ENCODE results near the gene ACSM6.
A peak's percentile ranks its signal among the peaks of the same experiment; 100 is the strongest.
"Not testable (repeated sequence)": the region's sequence is repeated elsewhere in the genome, so short reads cannot be mapped to it uniquely, and the experiment has no call there.

The ACSM6 gene

GRCh38 chr10:95183271-95184230 is 10.5 kb upstream of the ACSM6 start:
- Histone ChIP-seq H3K4me1 (ENCODE audit: control insufficient read depth in 1 of 2, insufficient read depth in 2 of 2, low read length in 2 of 2) (peaks cover 0 to 5% of the 10 kb centered on the region in 2 donors), H3K4me3 (ENCODE audit: low read depth in 1 of 2, low read length in 2 of 2) (peak overlapping the region; percentile 61 to 69), H3K36me3 (ENCODE audit: control insufficient read depth in 1 of 2, insufficient read depth in 2 of 2, low read length in 2 of 2) (no peaks in the 10 kb centered on the region), H3K9me3 (ENCODE audit: control insufficient read depth in 1 of 2, low read length in 2 of 2) (no peaks in the 10 kb centered on the region), H3K27me3 (ENCODE audit: low read depth, low read length) (no peaks in the 10 kb centered on the region), H3K27ac (ENCODE audit: low read length) (peak overlapping the region; percentile 46)

- Histone ChIP-seq H3K9me3 (ENCODE audit: control insufficient read depth in 1 of 2, low read length in 2 of 2) (no peaks in the 10 kb centered on the region), H3K4me1 (ENCODE audit: control insufficient read depth in 1 of 2, insufficient read depth in 2 of 2, low read length in 2 of 2) (peaks cover 0 to 5% of the 10 kb centered on the region in 2 donors), H3K36me3 (ENCODE audit: control insufficient read depth in 1 of 2, insufficient read depth in 2 of 2, low read length in 2 of 2) (no peaks in the 10 kb centered on the region), H3K4me3 (ENCODE audit: low read depth in 1 of 2, low read length in 2 of 2) (no peak overlapping the region), H3K27ac (ENCODE audit: low read length) (no peak overlapping the region), H3K27me3 (ENCODE audit: low read depth, low read length) (no peaks in the 10 kb centered on the region)
Measured at GRCh38 chr10:95187617-95188016, 6.4 kb upstream of the ACSM6 start.

- Histone ChIP-seq H3K4me3 (ENCODE audit: low read depth in 1 of 2, low read length in 2 of 2) (no peak overlapping the region), H3K27ac (ENCODE audit: low read length) (no peak overlapping the region), H3K9me3 (ENCODE audit: control insufficient read depth in 1 of 2, low read length in 2 of 2) (no peaks in the 10 kb centered on the region), H3K36me3 (ENCODE audit: control insufficient read depth in 1 of 2, insufficient read depth in 2 of 2, low read length in 2 of 2) (no peaks in the 10 kb centered on the region), H3K4me1 (ENCODE audit: control insufficient read depth in 1 of 2, insufficient read depth in 2 of 2, low read length in 2 of 2) (peaks cover 0 to 5% of the 10 kb centered on the region in 2 donors), H3K27me3 (ENCODE audit: low read depth, low read length) (no peaks in the 10 kb centered on the region)
Measured at GRCh38 chr10:95188593-95188992, 5.4 kb upstream of the ACSM6 start.

- no peaks in the 10 kb centered on the region for H3K36me3 ChIP-seq (ENCODE audit: control insufficient read depth in 1 of 2, insufficient read depth in 2 of 2, low read length in 2 of 2)
- no peak overlapping the region for H3K4me3 ChIP-seq (ENCODE audit: low read depth in 1 of 2, low read length in 2 of 2)
- no peaks in the 10 kb centered on the region for H3K4me1 ChIP-seq (ENCODE audit: control insufficient read depth in 1 of 2, insufficient read depth in 2 of 2, low read length in 2 of 2)
- no peaks in the 10 kb centered on the region for H3K27me3 ChIP-seq (ENCODE audit: low read depth, low read length)
- H3K9me3 ChIP-seq (ENCODE audit: control insufficient read depth in 1 of 2, low read length in 2 of 2): no peaks in the 10 kb centered on the region
- H3K27ac ChIP-seq (ENCODE audit: low read length): no peak overlapping the region
Measured at GRCh38 chr10:95196046-95196445, 2.0 kb downstream of the ACSM6 start.

- Histone ChIP-seq H3K4me3 (ENCODE audit: low read depth in 1 of 2, low read length in 2 of 2) (no peak overlapping the region), H3K27ac (ENCODE audit: low read length) (no peak overlapping the region), H3K9me3 (ENCODE audit: control insufficient read depth in 1 of 2, low read length in 2 of 2) (no peaks in the 10 kb centered on the region), H3K4me1 (ENCODE audit: control insufficient read depth in 1 of 2, insufficient read depth in 2 of 2, low read length in 2 of 2) (no peaks in the 10 kb centered on the region), H3K36me3 (ENCODE audit: control insufficient read depth in 1 of 2, insufficient read depth in 2 of 2, low read length in 2 of 2) (no peaks in the 10 kb centered on the region), H3K27me3 (ENCODE audit: low read depth, low read length) (no peaks in the 10 kb centered on the region)
Measured at GRCh38 chr10:95201736-95202135, 7.7 kb downstream of the ACSM6 start.

GRCh38 chr10:95202865-95203264 is 8.8 kb downstream of the ACSM6 start:
- H3K4me3 ChIP-seq (ENCODE audit: low read depth in 1 of 2, low read length in 2 of 2); H3K9me3 ChIP-seq (ENCODE audit: control insufficient read depth in 1 of 2, low read length in 2 of 2); H3K4me1 ChIP-seq (ENCODE audit: control insufficient read depth in 1 of 2, insufficient read depth in 2 of 2, low read length in 2 of 2); H3K27ac ChIP-seq (ENCODE audit: low read length); H3K36me3 ChIP-seq (ENCODE audit: control insufficient read depth in 1 of 2, insufficient read depth in 2 of 2, low read length in 2 of 2); H3K27me3 ChIP-seq (ENCODE audit: low read depth, low read length): not testable (repeated sequence)

GRCh38 chr10:95208702-95209391 is 14.8 kb downstream of the ACSM6 start:
- Histone ChIP-seq H3K4me3 (ENCODE audit: low read depth in 1 of 2, low read length in 2 of 2) (no peak overlapping the region), H3K27ac (ENCODE audit: low read length) (no peak overlapping the region), H3K36me3 (ENCODE audit: control insufficient read depth in 1 of 2, insufficient read depth in 2 of 2, low read length in 2 of 2) (no peaks in the 10 kb centered on the region), H3K4me1 (ENCODE audit: control insufficient read depth in 1 of 2, insufficient read depth in 2 of 2, low read length in 2 of 2) (no peaks in the 10 kb centered on the region), H3K27me3 (ENCODE audit: low read depth, low read length) (no peaks in the 10 kb centered on the region), H3K9me3 (ENCODE audit: control insufficient read depth in 1 of 2, low read length in 2 of 2) (no peaks in the 10 kb centered on the region)

- no peaks in the 10 kb centered on the region for H3K4me1 ChIP-seq (ENCODE audit: control insufficient read depth in 1 of 2, insufficient read depth in 2 of 2, low read length in 2 of 2)
- no peak overlapping the region for H3K4me3 ChIP-seq (ENCODE audit: low read depth in 1 of 2, low read length in 2 of 2)
- H3K36me3 ChIP-seq (ENCODE audit: control insufficient read depth in 1 of 2, insufficient read depth in 2 of 2, low read length in 2 of 2): no peaks in the 10 kb centered on the region
- H3K27ac ChIP-seq (ENCODE audit: low read length): no peak overlapping the region
- no peaks in the 10 kb centered on the region for H3K27me3 ChIP-seq (ENCODE audit: low read depth, low read length)
- no peaks in the 10 kb centered on the region for H3K9me3 ChIP-seq (ENCODE audit: control insufficient read depth in 1 of 2, low read length in 2 of 2)
Measured at GRCh38 chr10:95209509-95210127, 15.6 kb downstream of the ACSM6 start.

- no peak overlapping the region for H3K27ac ChIP-seq (ENCODE audit: low read length)
- H3K9me3 ChIP-seq (ENCODE audit: control insufficient read depth in 1 of 2, low read length in 2 of 2): no peaks in the 10 kb centered on the region
- no peak overlapping the region for H3K4me3 ChIP-seq (ENCODE audit: low read depth in 1 of 2, low read length in 2 of 2)
- H3K36me3 ChIP-seq (ENCODE audit: control insufficient read depth in 1 of 2, insufficient read depth in 2 of 2, low read length in 2 of 2): peaks cover 0 to 4% of the 10 kb centered on the region in 2 donors
- H3K4me1 ChIP-seq (ENCODE audit: control insufficient read depth in 1 of 2, insufficient read depth in 2 of 2, low read length in 2 of 2): no peaks in the 10 kb centered on the region
- H3K27me3 ChIP-seq (ENCODE audit: low read depth, low read length): no peaks in the 10 kb centered on the region
Measured at GRCh38 chr10:95211606-95212279, 17.7 kb downstream of the ACSM6 start.

GRCh38 chr10:95214369-95214768 is 20.3 kb downstream of the ACSM6 start:
- Histone ChIP-seq H3K4me3 (ENCODE audit: low read depth in 1 of 2, low read length in 2 of 2) (no peak overlapping the region), H3K36me3 (ENCODE audit: control insufficient read depth in 1 of 2, insufficient read depth in 2 of 2, low read length in 2 of 2) (peaks cover 0 to 4% of the 10 kb centered on the region in 2 donors)

GRCh38 chr10:95214793-95215192 is 20.8 kb downstream of the ACSM6 start:
- Histone ChIP-seq H3K27ac (ENCODE audit: low read length) (no peak overlapping the region), H3K9me3 (ENCODE audit: control insufficient read depth in 1 of 2, low read length in 2 of 2) (no peaks in the 10 kb centered on the region), H3K27me3 (ENCODE audit: low read depth, low read length) (no peaks in the 10 kb centered on the region), H3K36me3 (ENCODE audit: control insufficient read depth in 1 of 2, insufficient read depth in 2 of 2, low read length in 2 of 2) (peaks cover 0 to 4% of the 10 kb centered on the region in 2 donors), H3K4me1 (ENCODE audit: control insufficient read depth in 1 of 2, insufficient read depth in 2 of 2, low read length in 2 of 2) (no peaks in the 10 kb centered on the region), H3K4me3 (ENCODE audit: low read depth in 1 of 2, low read length in 2 of 2) (no peak overlapping the region)

More at GRCh38 chr10:95214369-95214768, 20.3 kb downstream of the ACSM6 start:
- Histone ChIP-seq H3K4me1 (ENCODE audit: control insufficient read depth in 1 of 2, insufficient read depth in 2 of 2, low read length in 2 of 2) (no peaks in the 10 kb centered on the region), H3K9me3 (ENCODE audit: control insufficient read depth in 1 of 2, low read length in 2 of 2) (no peaks in the 10 kb centered on the region), H3K27ac (ENCODE audit: low read length) (no peak overlapping the region), H3K27me3 (ENCODE audit: low read depth, low read length) (no peaks in the 10 kb centered on the region)
